Gastroesophageal sphincter (tissue), 4 donors: Measurements from ENCODE around the gene JARID2. TPM values are rescaled to one million over a fixed set of nuclear protein-coding genes. Genes with fewer than 3 reads are reported as not detected.

Experiments
- ATAC-seq: fragments of 150-250 bp; one replicate; pipeline ENCODE4 v1.9.1; 2016; ENCODE audit warnings: mild to moderate bottlenecking, moderate library complexity
- H3K27ac ChIP-seq, 4 donors: fragments of 200-600 bp; sonication (generic) in 3 of 4; 1 replicate in 3 of 4; 2 replicates in 1 of 4; pipeline ENCODE4 v1.5.1; 2016 to 2019
- H3K27me3 ChIP-seq: fragments of 200-600 bp; sonication (generic); one replicate; pipeline ENCODE4 v1.5.1; 2019
- H3K36me3 ChIP-seq, 2 donors: fragments of 200-600 bp; sonication (generic); one replicate each; pipeline ENCODE4 v1.5.1; 2019; ENCODE audit warnings: control low read depth in 1 of 2
- H3K4me1 ChIP-seq, 3 donors: fragments of 200-600 bp; sonication (generic); 1 replicate in 2 of 3; 2 replicates in 1 of 3; pipeline ENCODE4 v1.5.1; 2016 to 2019; ENCODE audit warnings: control low read depth in 2 of 3
- H3K4me3 ChIP-seq, 2 donors: fragments of 200-600 bp; sonication (generic); one replicate each; pipeline ENCODE4 v1.5.1; 2019; ENCODE audit warnings: mild to moderate bottlenecking in 1 of 2, moderate library complexity in 1 of 2
- H3K9me3 ChIP-seq, 3 donors: fragments of 200-600 bp; sonication (generic); one replicate each; pipeline ENCODE4 v1.5.1; 2017 to 2019; ENCODE audit warnings: control low read depth in 2 of 3
- EP300 ChIP-seq: sonication (generic); formaldehyde crosslinking; IDR thresholded peaks from one replicate; pipeline ENCODE4 v1.6.1; 2017; ENCODE audit warnings: antibody characterized with exemption, mild to moderate bottlenecking
- POLR2A ChIP-seq, 2 donors: fragments of 450-650 bp; IDR thresholded peaks; one replicate each; pipeline ENCODE4 v1.6.1; 2017; ENCODE audit warnings: antibody characterized with exemption in 2 of 2, mild to moderate bottlenecking in 2 of 2, moderate library complexity in 1 of 2
- POLR2AphosphoS5 ChIP-seq: sonication (generic); formaldehyde crosslinking; IDR thresholded peaks from one replicate; pipeline ENCODE4 v1.6.1; 2017; ENCODE audit warnings: antibody characterized with exemption
- WGBS, 2 donors: methylation state at CpG; one replicate each; pipeline ENCODE4 v1.1.5; 2018; ENCODE audit warnings: low coverage in 1 of 2; 5-methylcytosine and 5-hydroxymethylcytosine counted together
- total RNA-seq, 4 donors: library from RNA; depleted of rRNA; stranded (reverse); fragments of >200 nt; gene quantifications; one replicate each; pipeline ENCODE4 v1.1.0, GENCODE V29; 2016
- TF ChIP-seq, protein P1 (sequence below), 4 experiments: fragments of 200-600 bp in 2 of 4; fragments of 450-650 bp in 2 of 4; sonication (generic) in 1 of 4; IDR thresholded peaks; one replicate each; pipeline ENCODE4 v1.5.1; 2017 to 2019; ENCODE audit warnings: antibody characterized with exemption in 4 of 4, mild to moderate bottlenecking in 2 of 4, moderate library complexity in 2 of 4

Gene JARID2
- total RNA-seq, 4 donors from 2014 or later, result 6.8 to 12.3 (median 8.5) TPM

DNA sequence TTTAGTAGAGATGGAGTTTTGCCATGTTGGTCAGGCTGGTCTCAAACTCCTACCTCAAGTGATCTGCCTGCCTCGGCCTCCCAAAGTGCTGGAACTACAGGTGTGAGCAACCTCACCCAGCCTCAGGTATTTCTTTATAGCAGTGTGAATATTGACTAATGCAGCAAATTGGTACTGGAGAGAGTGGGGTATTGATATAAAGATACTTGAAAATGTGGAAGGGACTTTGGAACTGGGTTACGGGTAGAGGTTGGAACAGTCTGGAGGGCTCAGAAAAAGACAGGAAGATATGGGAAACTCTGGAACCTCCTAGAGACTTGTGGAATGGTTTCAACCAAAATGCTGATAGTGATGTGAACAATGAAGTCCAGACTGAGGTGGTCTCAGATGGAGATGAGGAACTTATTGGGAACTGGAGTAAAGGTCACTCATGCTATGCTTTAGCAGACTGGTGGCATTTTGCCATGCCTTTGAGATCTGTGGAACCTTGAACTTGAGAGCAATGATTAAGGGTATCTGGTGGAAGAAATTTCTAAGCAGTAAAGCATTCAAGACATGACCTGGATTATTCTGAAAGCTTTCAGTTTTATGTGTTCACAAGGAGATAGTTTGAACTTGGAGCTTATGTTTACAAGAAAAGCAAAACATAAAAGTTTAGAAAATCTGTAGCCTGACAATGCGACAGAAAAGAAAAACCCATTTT is 289.8 kb downstream of the JARID2 start:
- H3K9me3 ChIP-seq, result no peaks in the 10 kb centered on the region
- TF ChIP-seq POLR2AphosphoS5 (no peak), POLR2A (IDR thresholded peaks at IDR 0.05) (no peak), EP300 (no peak)
- TF ChIP-seq, protein P1, sequence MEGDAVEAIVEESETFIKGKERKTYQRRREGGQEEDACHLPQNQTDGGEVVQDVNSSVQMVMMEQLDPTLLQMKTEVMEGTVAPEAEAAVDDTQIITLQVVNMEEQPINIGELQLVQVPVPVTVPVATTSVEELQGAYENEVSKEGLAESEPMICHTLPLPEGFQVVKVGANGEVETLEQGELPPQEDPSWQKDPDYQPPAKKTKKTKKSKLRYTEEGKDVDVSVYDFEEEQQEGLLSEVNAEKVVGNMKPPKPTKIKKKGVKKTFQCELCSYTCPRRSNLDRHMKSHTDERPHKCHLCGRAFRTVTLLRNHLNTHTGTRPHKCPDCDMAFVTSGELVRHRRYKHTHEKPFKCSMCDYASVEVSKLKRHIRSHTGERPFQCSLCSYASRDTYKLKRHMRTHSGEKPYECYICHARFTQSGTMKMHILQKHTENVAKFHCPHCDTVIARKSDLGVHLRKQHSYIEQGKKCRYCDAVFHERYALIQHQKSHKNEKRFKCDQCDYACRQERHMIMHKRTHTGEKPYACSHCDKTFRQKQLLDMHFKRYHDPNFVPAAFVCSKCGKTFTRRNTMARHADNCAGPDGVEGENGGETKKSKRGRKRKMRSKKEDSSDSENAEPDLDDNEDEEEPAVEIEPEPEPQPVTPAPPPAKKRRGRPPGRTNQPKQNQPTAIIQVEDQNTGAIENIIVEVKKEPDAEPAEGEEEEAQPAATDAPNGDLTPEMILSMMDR (IDR thresholded peaks at IDR 0.05), result no peak
- H3K4me1 ChIP-seq, result peaks cover 0 to 18% (median 6%) of the 10 kb centered on the region in 3 donors
- H3K27ac ChIP-seq, result peak overlapping the region in 1 of 4 donors; percentile 19
- peaks cover 0 to 23% of the 10 kb centered on the region in 2 donors for H3K36me3 ChIP-seq
- no peaks in the 10 kb centered on the region for H3K27me3 ChIP-seq
- no peak for ATAC-seq
- 81 to 100% methylated on average over 2 to 3 of the region's 3 CpGs for WGBS, 2 donors
- no peak overlapping the region for H3K4me3 ChIP-seq

DNA sequence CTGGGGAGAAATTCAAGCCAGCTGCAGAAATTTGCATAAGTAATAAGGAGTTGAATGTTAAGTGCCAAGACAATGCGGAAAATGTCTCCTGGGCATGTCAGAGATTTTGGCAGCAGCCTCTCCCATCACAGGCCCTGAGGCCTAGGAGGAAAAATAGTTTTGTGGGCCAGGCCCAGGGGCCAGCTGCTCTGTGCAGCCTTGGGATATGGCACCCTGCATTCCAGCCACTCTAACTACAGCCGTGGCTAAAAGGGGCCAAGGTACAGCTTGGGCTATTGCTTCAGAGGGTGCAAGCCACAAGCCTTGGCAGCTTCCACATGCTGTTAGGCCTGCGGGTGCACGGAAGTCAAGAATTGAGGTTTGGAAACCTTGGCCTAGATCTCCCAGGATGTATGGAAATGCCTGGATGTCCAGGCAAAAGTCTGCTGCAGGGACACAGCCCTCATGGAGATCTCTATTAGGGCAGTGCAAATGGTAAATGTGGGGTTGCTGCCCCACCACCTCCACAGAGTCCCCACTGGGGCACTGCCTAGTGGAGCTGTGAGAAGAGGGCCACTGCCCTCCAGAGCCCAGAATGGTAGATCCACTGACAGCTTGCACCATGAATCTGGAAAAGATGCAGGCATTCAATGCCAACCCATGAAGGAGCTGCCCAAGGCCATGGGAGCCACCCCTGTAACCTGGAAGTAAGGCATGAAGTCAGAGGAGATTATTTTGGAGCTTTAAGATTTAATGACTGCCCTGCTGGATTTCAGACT is 290.5 kb downstream of the JARID2 start:
- H3K27ac ChIP-seq, result peak overlapping the region in 1 of 4 donors; percentile 19
- no peak for ATAC-seq

DNA sequence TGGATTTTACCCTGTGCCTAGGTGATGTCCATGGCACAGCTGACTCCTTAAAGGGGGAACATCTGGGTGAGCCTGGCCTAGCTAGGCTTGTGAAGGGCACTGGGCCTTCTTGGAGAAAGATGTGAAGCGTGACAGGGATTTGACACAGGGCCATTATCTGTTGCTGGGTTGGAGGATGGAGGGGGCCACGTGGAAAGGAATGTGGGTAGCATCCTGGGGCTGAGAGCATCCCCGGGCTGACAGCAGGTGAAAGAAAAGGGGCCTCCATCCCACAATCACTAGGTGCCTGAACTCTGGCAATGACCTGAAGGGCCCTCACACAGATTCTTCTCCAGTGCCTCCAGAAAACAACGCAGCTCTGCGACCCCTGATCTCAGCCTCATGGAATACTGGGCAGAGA is 292.2 kb downstream of the JARID2 start:
- H3K27me3 ChIP-seq, result no peaks in the 10 kb centered on the region
- H3K9me3 ChIP-seq, result no peaks in the 10 kb centered on the region
- no peak overlapping the region for H3K27ac ChIP-seq
- H3K36me3 ChIP-seq, result peaks cover 0 to 2% of the 10 kb centered on the region in 2 donors
- TF ChIP-seq POLR2A (IDR thresholded peaks at IDR 0.05) (no peak), POLR2AphosphoS5 (no peak), EP300 (no peak)
- TF ChIP-seq, protein P1 (IDR thresholded peaks at IDR 0.05), result no peak
- peaks cover 0 to 18% (median 6%) of the 10 kb centered on the region in 3 donors for H3K4me1 ChIP-seq
- 100% methylated on average over 2 to 3 of the region's 5 CpGs for WGBS, 2 donors
- no peak for ATAC-seq
- no peak overlapping the region for H3K4me3 ChIP-seq

More for the DNA sequence above, 290.5 kb downstream of the JARID2 start:
- peaks cover 0 to 18% (median 6%) of the 10 kb centered on the region in 3 donors for H3K4me1 ChIP-seq
- H3K9me3 ChIP-seq, result no peaks in the 10 kb centered on the region
- TF ChIP-seq POLR2AphosphoS5, result no peak
- TF ChIP-seq EP300, result no peak
- TF ChIP-seq, protein P1 (IDR thresholded peaks at IDR 0.05), result no peak
- TF ChIP-seq POLR2A (IDR thresholded peaks at IDR 0.05), result no peak
- 25 to 100% methylated on average over 1 to 2 of the region's 4 CpGs for WGBS, 2 donors
- no peak overlapping the region for H3K4me3 ChIP-seq
- H3K36me3 ChIP-seq, result peaks cover 0 to 16% of the 10 kb centered on the region in 2 donors
- H3K27me3 ChIP-seq, result no peaks in the 10 kb centered on the region

DNA sequence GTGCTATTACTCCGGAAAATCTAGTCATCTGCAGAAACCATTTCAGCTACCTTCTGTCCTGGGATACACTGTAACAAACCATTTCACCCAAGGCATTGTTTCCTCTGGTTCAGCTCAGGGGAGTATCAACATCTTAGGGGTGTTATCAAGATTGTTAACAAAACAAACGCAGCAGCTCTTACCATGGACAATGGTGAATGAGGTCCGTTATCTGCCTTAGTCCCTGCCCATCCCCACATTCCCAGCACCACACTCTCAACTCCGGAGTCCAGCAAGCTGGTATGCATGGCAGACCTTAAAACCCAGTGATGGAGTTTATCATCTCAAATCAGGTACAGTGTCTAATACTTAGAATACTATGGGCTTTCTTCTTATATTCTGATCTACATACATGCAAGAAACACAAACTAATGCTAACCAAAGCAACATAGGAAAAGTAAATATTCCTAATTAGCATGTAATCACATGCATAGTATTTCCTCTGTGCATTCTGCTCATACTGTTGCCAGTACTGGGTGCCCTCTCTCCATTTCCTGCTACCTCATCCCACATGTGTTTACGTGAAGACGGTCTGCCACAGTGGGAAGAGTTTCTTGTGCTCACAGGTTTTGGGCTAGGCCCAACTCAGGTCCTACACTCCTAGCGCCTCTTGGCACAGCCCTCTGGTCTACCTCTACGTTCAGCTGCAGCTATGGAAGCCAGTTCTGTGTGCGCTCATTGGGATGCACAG is 293.1 kb downstream of the JARID2 start:
- 71 to 92% methylated on average over 2 to 5 of the region's 9 CpGs for WGBS, 2 donors
- Histone ChIP-seq H3K36me3 (no peaks in the 10 kb centered on the region), H3K4me3 (no peak overlapping the region), H3K27me3 (no peaks in the 10 kb centered on the region), H3K27ac (no peak overlapping the region), H3K9me3 (no peaks in the 10 kb centered on the region), H3K4me1 (peaks cover 0 to 18% (median 6%) of the 10 kb centered on the region in 3 donors)
- ATAC-seq, result no peak
- TF ChIP-seq POLR2A (IDR thresholded peaks at IDR 0.05), result no peak
- TF ChIP-seq EP300, result no peak
- no peak for TF ChIP-seq POLR2AphosphoS5
- TF ChIP-seq, protein P1 (IDR thresholded peaks at IDR 0.05), result no peak
